GM11168 (cell line): ENCODE measurements around the gene ZSWIM4.

Experiments used
- in situ Hi-C: fragments of 300-500 bp; cut with MboI; formaldehyde crosslinking; loops from one replicate; pipeline ENCODE4 v1.12.0; 2022; ENCODE audit warnings: low sequenced_read_pairs; ENCODE audit not compliant: unreplicated experiment

The ZSWIM4 gene

GRCh38 chr19:13830741-13831536 lies 35.7 kb downstream of the ZSWIM4 start:
- in situ Hi-C loops = no loop called here

GRCh38 chr19:13831537-13832467 lies 36.6 kb downstream of the ZSWIM4 start:
- in situ Hi-C loops = no loop called here

DNA sequence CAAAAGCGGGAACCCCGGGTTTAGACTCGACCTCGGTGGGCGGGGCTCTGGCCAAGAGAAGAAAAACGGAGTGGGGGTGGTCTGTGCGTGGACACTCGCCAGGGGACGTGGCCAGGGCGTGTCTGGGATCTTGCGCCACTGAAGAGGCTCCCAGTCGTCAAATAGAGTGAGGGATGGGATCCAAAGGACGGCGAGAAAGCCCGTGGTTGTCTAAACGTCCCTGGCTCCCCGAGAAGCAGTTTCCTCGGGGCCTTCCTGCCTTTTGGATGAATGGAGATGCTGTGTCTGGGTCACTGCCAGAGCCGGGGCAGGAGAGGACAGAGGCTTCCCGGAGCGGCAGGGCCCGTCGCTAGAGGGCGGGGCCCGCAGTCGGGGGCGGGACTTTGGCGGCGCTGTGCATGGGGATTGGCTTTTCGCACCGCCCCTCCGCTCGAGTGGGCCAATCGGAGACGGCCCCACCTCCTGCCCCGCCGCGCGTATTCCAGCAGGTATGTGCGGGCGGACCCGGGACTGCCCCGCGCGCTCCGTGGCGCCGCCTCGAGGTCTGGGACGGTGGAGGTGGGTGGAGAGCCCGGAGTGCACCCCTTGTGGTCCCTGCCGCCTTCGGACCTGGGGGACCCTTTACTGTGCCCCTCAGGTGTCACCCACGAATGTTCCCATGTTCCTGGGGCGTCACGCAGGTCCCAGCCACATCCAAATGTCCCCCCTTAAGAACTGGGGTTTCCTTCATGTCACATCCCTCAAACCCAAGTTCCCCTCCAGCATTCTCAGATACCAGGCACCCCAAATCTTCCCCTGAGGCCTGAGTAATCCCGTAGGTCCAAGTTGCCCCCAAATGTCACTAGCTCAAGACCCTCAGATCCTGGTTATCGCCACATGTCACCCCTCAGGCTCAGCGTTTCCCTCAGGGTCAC lies 38.3 kb downstream of the ZSWIM4 start:
- in situ Hi-C loops = no loop called here

- in situ Hi-C loops = no loop called here
Observed at GRCh38 chr19:13834244-13835069, 39.2 kb downstream of the ZSWIM4 start.

- in situ Hi-C loops = no loop called here
Observed at GRCh38 chr19:13835791-13836723, 40.8 kb downstream of the ZSWIM4 start.

DNA sequence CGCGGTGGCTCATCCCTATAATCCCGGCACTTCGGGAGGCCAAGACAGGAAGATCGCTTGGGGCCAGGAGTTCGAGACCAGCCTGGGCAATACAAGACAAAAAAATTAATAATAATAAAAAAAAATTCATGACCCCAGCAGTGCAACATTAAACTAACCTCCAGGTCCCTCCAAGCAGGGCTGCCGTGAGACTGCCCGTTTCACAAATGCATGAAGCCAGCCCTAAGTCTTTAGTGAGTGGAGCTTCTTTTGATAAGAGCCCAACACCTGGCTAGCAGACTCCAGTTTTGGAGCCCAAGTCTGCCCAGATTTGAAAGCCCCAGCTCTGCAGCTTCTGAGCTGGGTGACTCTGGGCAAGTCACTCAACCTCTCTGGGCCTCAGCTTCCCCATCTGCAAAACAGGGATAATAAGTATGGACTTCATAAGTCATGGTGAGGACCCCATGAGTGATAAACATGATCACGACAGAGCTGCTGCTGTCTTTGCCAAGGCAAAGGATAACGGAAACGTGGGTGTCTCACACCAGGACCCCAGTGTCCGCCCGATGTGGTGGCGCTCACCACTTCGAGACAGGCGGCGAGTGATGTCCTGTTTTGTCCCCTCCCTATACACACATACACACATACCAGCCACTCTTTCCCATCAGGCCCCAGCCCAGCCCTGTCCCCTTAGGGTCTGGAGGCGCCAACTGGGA lies 43.3 kb downstream of the ZSWIM4 start:
- in situ Hi-C loops = no loop called here

GRCh38 chr19:13839130-13839937 lies 44.1 kb downstream of the ZSWIM4 start:
- in situ Hi-C loops = no loop called here

DNA sequence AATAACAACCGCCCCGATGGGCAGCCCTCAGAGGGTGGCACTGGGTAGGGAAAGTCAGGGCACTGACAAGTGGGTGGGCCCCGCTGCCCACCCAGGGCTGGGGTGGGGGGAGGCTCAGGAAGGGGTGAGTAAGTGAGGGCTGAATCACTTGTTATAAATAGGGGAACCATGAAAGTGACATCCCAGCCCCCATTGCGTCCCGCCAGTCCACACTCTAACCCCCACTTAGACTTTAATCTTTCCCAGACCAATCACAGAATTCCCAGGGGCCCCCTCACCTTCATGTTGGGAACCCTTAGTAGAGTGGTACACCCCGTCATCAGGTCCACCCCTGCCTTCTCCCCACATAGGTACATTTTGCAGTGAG lies 44.7 kb downstream of the ZSWIM4 start:
- in situ Hi-C loops = no loop called here

- in situ Hi-C loops = no loop called here
Observed at GRCh38 chr19:13840305-13841085, 45.3 kb downstream of the ZSWIM4 start.

- in situ Hi-C loops = no loop called here
Observed at GRCh38 chr19:13841086-13841961, 46.1 kb downstream of the ZSWIM4 start.

- in situ Hi-C loops = no loop called here
Observed at GRCh38 chr19:13841962-13842290, 46.7 kb downstream of the ZSWIM4 start.

- in situ Hi-C loops = no loop called here
Observed at GRCh38 chr19:13842291-13843103, 47.3 kb downstream of the ZSWIM4 start.

DNA sequence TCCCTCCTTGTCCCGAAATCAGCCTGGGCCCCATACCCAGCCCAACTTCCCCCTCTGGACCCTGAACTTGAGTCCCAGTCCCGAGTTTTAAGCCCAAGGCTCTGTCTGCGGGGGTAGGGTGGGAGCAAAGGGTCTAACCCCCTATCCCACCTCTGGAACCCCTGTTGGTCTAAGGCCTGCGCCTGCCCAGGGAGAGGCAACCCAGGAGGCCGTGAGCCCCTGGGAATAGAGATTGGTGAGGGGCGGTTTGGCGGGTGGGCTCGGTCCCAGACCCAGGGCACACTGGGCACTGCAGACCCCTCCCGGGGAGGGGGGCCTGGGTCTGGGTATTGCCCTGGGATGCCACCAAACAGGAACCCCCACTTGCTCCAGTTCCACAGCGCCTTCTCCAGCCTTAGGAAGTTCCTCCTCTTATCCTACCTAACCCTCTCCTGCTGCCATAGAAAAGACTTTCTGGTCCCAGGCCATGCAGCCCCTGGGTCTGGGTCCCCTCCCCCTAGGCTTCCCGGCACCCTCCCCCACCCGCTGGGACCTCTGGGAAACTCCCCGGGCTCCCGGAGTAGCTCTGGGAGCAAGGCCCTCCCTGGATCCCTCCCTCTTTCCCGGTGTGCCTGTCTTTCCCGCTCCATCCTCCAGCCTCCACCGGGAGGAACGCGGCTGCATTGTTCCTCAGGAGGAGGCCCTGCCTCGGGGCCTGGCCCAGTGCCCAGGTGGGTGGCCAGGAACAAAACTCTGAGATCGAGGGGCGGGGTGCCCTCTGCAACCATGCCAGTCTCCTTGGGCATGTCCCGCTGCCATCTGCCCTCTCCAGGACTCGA lies 48.1 kb downstream of the ZSWIM4 start:
- in situ Hi-C loops = no loop called here

- in situ Hi-C loops = no loop called here
Observed at GRCh38 chr19:13844130-13844631, 48.9 kb downstream of the ZSWIM4 start.
